HepG2 (cell line): ENCODE measurements around the gene ODAD2. TPM values are rescaled to one million over a fixed set of nuclear protein-coding genes. Genes with fewer than 3 reads are reported as not detected.

Source experiments
- ATAC-seq: fragments of 200-7000 bp; cut with Tn5 transposase; 3 replicates; pipeline ENCODE4 v1.9.1; 2020; ENCODE audit warnings: mild to moderate bottlenecking, moderate library complexity
- BruUV-seq: library from RNA; stranded (reverse); fragments of 400-500 nt; replicated peaks from 2 replicates; lab custom pipeline; 2021; lab: Mats Ljungman, UMichigan
- CTCF ChIA-PET: fragments of 300-600 bp; formaldehyde crosslinking; extraction: SDS; loops from one replicate; lab custom pipeline; 2021; ENCODE audit warnings: low total read pairs, inconsistent platforms, low intra/inter-chr PET ratio; lab: Yijun Ruan, JAX
- POLR2A ChIA-PET: fragments of 350-600 bp; sonication (Branson Sonifier 250); formaldehyde crosslinking; loops from one replicate; lab custom pipeline; 2020; ENCODE audit warnings: antibody characterized with exemption, inconsistent platforms; lab: Yijun Ruan, JAX
- DNase-seq: peaks from one replicate; pipeline ENCODE4 v3.0.0-alpha.2; 2015; ENCODE audit warnings: low spot score
- FAIRE-seq: peaks from 3 replicates; lab custom pipeline; 2011; peaks lifted over from hg19 to GRCh38; lab: Jason Lieb, UNC
- H2AFZ ChIP-seq: one replicate; pipeline ENCODE4 v1.6.1; 2011; ENCODE audit warnings: low read length, inconsistent platforms
- H3K27ac ChIP-seq: fragments of 300-600 bp; 3 replicates; pipeline ENCODE4 v1.8.0; 2011; ENCODE audit warnings: mixed run types, mild to moderate bottlenecking, mixed read lengths, low read length, inconsistent platforms; ENCODE audit not compliant: insufficient read depth; ENCODE audit errors: extremely low read length
- H3K27me3 ChIP-seq, 2 experiments: fragments of 200-600 bp in 1 of 2; 2 replicates in 1 of 2; 3 replicates in 1 of 2; pipeline versions ENCODE4 v1.6.0 to v1.8.0; 2011; ENCODE audit warnings: low read length in 2 of 2, mild to moderate bottlenecking in 2 of 2, moderate library complexity in 2 of 2, inconsistent platforms in 1 of 2; ENCODE audit not compliant: insufficient read depth in 2 of 2, control insufficient read depth in 1 of 2
- H3K36me3 ChIP-seq, 2 experiments: fragments of 200-600 bp in 1 of 2; replicated peaks in 1 of 2; 2 replicates in 1 of 2; 3 replicates in 1 of 2; pipeline versions ENCODE4 v1.5.1 to v1.8.0; 2011; ENCODE audit warnings: low read length in 2 of 2, inconsistent platforms in 1 of 2; ENCODE audit not compliant: insufficient read depth in 2 of 2, control insufficient read depth in 1 of 2
- H3K4me1 ChIP-seq: 2 replicates; pipeline ENCODE4 v1.5.1; 2012; ENCODE audit warnings: low read length, inconsistent platforms; ENCODE audit not compliant: insufficient read depth
- H3K4me2 ChIP-seq: 2 replicates; pipeline ENCODE4 v1.6.0; 2011; ENCODE audit warnings: low read depth, low read length, inconsistent platforms
- H3K4me3 ChIP-seq, 3 experiments: fragments of 200-600 bp in 1 of 3; sonication (generic), shearing (Covaris generic) in 1 of 3; replicated peaks in 1 of 3; 2 replicates each; pipeline ENCODE4 v1.5.1; 2011 to 2016; ENCODE audit warnings: low read length in 3 of 3, inconsistent platforms in 2 of 3, low read depth in 2 of 3, mild to moderate bottlenecking in 2 of 3, control low read depth in 1 of 3, mixed read lengths in 1 of 3; ENCODE audit not compliant: insufficient read depth in 1 of 3
- H3K79me2 ChIP-seq: one replicate; pipeline ENCODE4 v1.6.1; 2011; ENCODE audit warnings: low read length, inconsistent platforms; ENCODE audit not compliant: insufficient read depth
- H3K9ac ChIP-seq: 2 replicates; pipeline ENCODE4 v1.6.0; 2011; ENCODE audit warnings: mild to moderate bottlenecking, low read depth, low read length, inconsistent platforms; ENCODE audit not compliant: insufficient read depth
- H3K9me3 ChIP-seq: 2 replicates; pipeline ENCODE4 v1.5.1; 2012; ENCODE audit warnings: mild to moderate bottlenecking, low read length
- H4K20me1 ChIP-seq: 2 replicates; pipeline ENCODE4 v1.6.0; 2011; ENCODE audit warnings: inconsistent platforms, mild to moderate bottlenecking, low read length, moderate library complexity; ENCODE audit not compliant: insufficient read depth
- FOXC1 ChIP-seq: sonication (generic); formaldehyde crosslinking; IDR thresholded peaks from 2 replicates; pipeline ENCODE4 v1.8.0; 2022; ENCODE audit warnings: mild to moderate bottlenecking, missing genetic modification reagents, borderline replicate concordance
- HNRNPK ChIP-seq: fragments of 200-400 bp; formaldehyde crosslinking; IDR thresholded peaks from 2 replicates; pipeline ENCODE4 v1.6.1; 2018; ENCODE audit warnings: low read length, low read depth, moderate library complexity, mild to moderate bottlenecking; ENCODE audit not compliant: poor library complexity, severe bottlenecking
- HOXD1 ChIP-seq: sonication (generic); formaldehyde crosslinking; IDR thresholded peaks from 2 replicates; pipeline ENCODE4 v1.5.0; 2020; ENCODE audit warnings: missing genetic modification reagents
- PAX8 ChIP-seq: sonication (generic); formaldehyde crosslinking; IDR thresholded peaks from 2 replicates; pipeline ENCODE4 v1.8.0; 2022; ENCODE audit warnings: mild to moderate bottlenecking, missing genetic modification reagents, borderline replicate concordance
- SRSF4 ChIP-seq: fragments of 200-400 bp; formaldehyde crosslinking; IDR thresholded peaks from one replicate; pipeline ENCODE4 v1.6.1; 2018; ENCODE audit warnings: mild to moderate bottlenecking, low read depth, low read length, moderate library complexity; ENCODE audit not compliant: poor library complexity, severe bottlenecking
- STAT5B ChIP-seq: sonication (generic); formaldehyde crosslinking; IDR thresholded peaks from 2 replicates; pipeline ENCODE4 v1.4.0; 2020; ENCODE audit warnings: missing genetic modification reagents
- ZBTB7B ChIP-seq: sonication (generic); formaldehyde crosslinking; IDR thresholded peaks from 2 replicates; pipeline ENCODE4 v1.4.0; 2020; ENCODE audit warnings: missing genetic modification reagents
- ZNF121 ChIP-seq: sonication (generic); formaldehyde crosslinking; IDR thresholded peaks from 2 replicates; pipeline ENCODE4 v1.5.0; 2020; ENCODE audit warnings: mild to moderate bottlenecking, missing genetic modification reagents
- ZNF563 ChIP-seq: sonication (generic); formaldehyde crosslinking; IDR thresholded peaks from 2 replicates; pipeline ENCODE4 v1.8.0; 2022; ENCODE audit warnings: mild to moderate bottlenecking, moderate library complexity, missing genetic modification reagents
- ZNF672 ChIP-seq: sonication (generic); formaldehyde crosslinking; IDR thresholded peaks from 2 replicates; pipeline ENCODE4 v1.8.1; 2022; ENCODE audit warnings: missing genetic modification reagents
- ZNF768 ChIP-seq: sonication (generic); formaldehyde crosslinking; IDR thresholded peaks from 2 replicates; pipeline ENCODE4 v1.4.0; 2020; ENCODE audit warnings: missing genetic modification reagents
- ZSCAN30 ChIP-seq: sonication (generic); formaldehyde crosslinking; IDR thresholded peaks from 2 replicates; pipeline ENCODE4 v1.5.0; 2020; ENCODE audit warnings: mild to moderate bottlenecking, missing genetic modification reagents
- WGBS: methylation state at CpG from one replicate; pipeline ENCODE4 v1.1.6; 2017; ENCODE audit warnings: low lambda C conversion rate; 5-methylcytosine and 5-hydroxymethylcytosine counted together
- in situ Hi-C: cut with HindIII; loops from 2 replicates; pipeline ENCODE4 v1.10.0; 2017; ENCODE audit warnings: low pct_unique_long_range_greater_than_20kb; ENCODE audit not compliant: extremely low pct_ligation_motif_present
- intact Hi-C: fragments of 100-400 bp; cut with micrococcal nuclease; formaldehyde crosslinking; loops from one replicate; pipeline ENCODE4 v1.10.0; 2022; ENCODE audit not compliant: unreplicated experiment
- polyA plus RNA-seq, 8 experiments: library from polyadenylated mRNA; depleted of rRNA in 3 of 8; stranded (reverse) in 7 of 8; unstranded in 1 of 8; fragments of >200 nt; fragmentation: Illumina TruSeq in 4 of 8; extraction: Trizol in 4 of 8; gene quantifications; 2 replicates each; pipeline versions ENCODE4 v1.2.1 to v1.2.3, GENCODE V29; 2011 to 2016; ENCODE audit warnings: low read depth in 4 of 8, missing spikeins in 1 of 8, mixed read lengths in 1 of 8; ENCODE audit not compliant: insufficient read depth in 1 of 8
- total RNA-seq, 5 experiments: library from RNA; depleted of rRNA; stranded (reverse); fragments of >200 nt; fragmentation: Illumina TruSeq; extraction: Trizol; gene quantifications; 2 replicates each; pipeline ENCODE4 v1.2.3, GENCODE V29; 2016; ENCODE audit warnings: low read depth in 1 of 5
- TF ChIP-seq, protein P1 (sequence below), 2 experiments: sonication (generic) in 1 of 2; formaldehyde crosslinking in 1 of 2; IDR thresholded peaks; 2 replicates each; pipeline versions ENCODE4 v1.4.0 to v1.6.1; 2016 to 2020; ENCODE audit warnings: borderline replicate concordance in 1 of 2, low read depth in 1 of 2, mild to moderate bottlenecking in 1 of 2, missing genetic modification reagents in 1 of 2
- TF ChIP-seq, protein P2 (sequence below): sonication (generic); formaldehyde crosslinking; IDR thresholded peaks from 2 replicates; pipeline ENCODE4 v1.8.1; 2022; ENCODE audit warnings: low read depth, mild to moderate bottlenecking, missing genetic modification reagents

ODAD2 gene
- total and polyA plus RNA-seq, 2 of the 13 experiments (the other 11 are each of a cell fraction or from before 2014, with no cell fraction given): not detected

DNA sequence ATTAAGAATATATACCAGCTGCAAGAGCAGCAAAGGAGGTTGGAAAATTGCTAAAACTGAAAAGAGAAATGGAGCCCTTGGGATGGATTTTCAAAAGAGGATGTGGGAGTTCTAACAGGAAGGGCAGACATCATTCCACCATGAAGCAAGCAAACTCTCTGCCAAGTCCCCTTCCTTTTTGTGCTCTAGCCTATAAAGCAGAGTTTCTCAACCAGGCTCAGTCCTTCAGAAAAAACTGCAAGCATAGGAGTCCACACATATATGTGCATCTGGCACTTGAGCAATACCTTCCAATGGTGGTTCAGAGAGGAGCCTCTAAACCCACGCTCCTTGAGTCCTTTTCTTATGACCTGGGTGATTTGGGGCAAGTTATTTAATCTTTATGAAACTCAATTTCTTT lies 154.7 kb downstream of the ODAD2 start:
- no peak overlapping the region for H3K4me2 ChIP-seq
- no peaks in the 10 kb centered on the region for H3K79me2 ChIP-seq
- no TSS peak for BruUV-seq
- DNase-seq (no peak), ATAC-seq (no peak), FAIRE-seq (no peak)
- no peak overlapping the region for H3K9ac ChIP-seq
- H2AFZ ChIP-seq: no peak overlapping the region
- H3K4me1 ChIP-seq: no peaks in the 10 kb centered on the region
- H3K36me3 ChIP-seq: no peaks in the 10 kb centered on the region
- in situ Hi-C loops: no loop called here
- no peaks in the 10 kb centered on the region for H3K9me3 ChIP-seq
- CTCF ChIA-PET: no interaction called here
- TF ChIP-seq, protein P1, sequence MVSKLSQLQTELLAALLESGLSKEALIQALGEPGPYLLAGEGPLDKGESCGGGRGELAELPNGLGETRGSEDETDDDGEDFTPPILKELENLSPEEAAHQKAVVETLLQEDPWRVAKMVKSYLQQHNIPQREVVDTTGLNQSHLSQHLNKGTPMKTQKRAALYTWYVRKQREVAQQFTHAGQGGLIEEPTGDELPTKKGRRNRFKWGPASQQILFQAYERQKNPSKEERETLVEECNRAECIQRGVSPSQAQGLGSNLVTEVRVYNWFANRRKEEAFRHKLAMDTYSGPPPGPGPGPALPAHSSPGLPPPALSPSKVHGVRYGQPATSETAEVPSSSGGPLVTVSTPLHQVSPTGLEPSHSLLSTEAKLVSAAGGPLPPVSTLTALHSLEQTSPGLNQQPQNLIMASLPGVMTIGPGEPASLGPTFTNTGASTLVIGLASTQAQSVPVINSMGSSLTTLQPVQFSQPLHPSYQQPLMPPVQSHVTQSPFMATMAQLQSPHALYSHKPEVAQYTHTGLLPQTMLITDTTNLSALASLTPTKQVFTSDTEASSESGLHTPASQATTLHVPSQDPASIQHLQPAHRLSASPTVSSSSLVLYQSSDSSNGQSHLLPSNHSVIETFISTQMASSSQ (IDR thresholded peaks at IDR 0.05; ENCODE audit: low read depth): no peak
- TF ChIP-seq, protein P1 (CRISPR knock-in tag; IDR thresholded peaks at IDR 0.05; ENCODE audit: borderline replicate concordance): no peak
- TF ChIP-seq HNRNPK: no peak
- no peak for TF ChIP-seq HOXD1 (CRISPR knock-in tag)
- no peak for TF ChIP-seq STAT5B (CRISPR knock-in tag)
- TF ChIP-seq FOXC1 (CRISPR knock-in tag): no peak
- TF ChIP-seq SRSF4: no peak
- no peak for TF ChIP-seq PAX8
- TF ChIP-seq ZNF768: no peak
- no peak for TF ChIP-seq ZNF563 (CRISPR knock-in tag)
- TF ChIP-seq, protein P2, sequence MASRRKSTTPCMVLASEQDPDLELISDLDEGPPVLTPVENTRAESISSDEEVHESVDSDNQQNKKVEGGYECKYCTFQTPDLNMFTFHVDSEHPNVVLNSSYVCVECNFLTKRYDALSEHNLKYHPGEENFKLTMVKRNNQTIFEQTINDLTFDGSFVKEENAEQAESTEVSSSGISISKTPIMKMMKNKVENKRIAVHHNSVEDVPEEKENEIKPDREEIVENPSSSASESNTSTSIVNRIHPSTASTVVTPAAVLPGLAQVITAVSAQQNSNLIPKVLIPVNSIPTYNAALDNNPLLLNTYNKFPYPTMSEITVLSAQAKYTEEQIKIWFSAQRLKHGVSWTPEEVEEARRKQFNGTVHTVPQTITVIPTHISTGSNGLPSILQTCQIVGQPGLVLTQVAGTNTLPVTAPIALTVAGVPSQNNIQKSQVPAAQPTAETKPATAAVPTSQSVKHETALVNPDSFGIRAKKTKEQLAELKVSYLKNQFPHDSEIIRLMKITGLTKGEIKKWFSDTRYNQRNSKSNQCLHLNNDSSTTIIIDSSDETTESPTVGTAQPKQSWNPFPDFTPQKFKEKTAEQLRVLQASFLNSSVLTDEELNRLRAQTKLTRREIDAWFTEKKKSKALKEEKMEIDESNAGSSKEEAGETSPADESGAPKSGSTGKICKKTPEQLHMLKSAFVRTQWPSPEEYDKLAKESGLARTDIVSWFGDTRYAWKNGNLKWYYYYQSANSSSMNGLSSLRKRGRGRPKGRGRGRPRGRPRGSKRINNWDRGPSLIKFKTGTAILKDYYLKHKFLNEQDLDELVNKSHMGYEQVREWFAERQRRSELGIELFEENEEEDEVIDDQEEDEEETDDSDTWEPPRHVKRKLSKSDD (CRISPR knock-in tag): no peak
- no peak for TF ChIP-seq ZNF121
- TF ChIP-seq ZNF672 (CRISPR knock-in tag): no peak
- TF ChIP-seq ZBTB7B (CRISPR knock-in tag): no peak
- no peak for TF ChIP-seq ZSCAN30 (CRISPR knock-in tag)
- intact Hi-C loops: no loop called here
- H4K20me1 ChIP-seq: no peaks in the 10 kb centered on the region
- no peak overlapping the region for H3K4me3 ChIP-seq
- no peak overlapping the region for H3K27ac ChIP-seq
- 0% methylated on average over 1 of the region's 1 CpG for WGBS
- POLR2A ChIA-PET: no interaction called here
- no peaks in the 10 kb centered on the region for H3K27me3 ChIP-seq
